Thoracic aorta (tissue), 2 donors: ENCODE results near the gene CNST. TPM values are rescaled to one million over a fixed set of nuclear protein-coding genes. Genes with fewer than 3 reads are reported as not detected.

Experiments
- ATAC-seq: fragments of 150-250 bp; one replicate; pipeline ENCODE4 v1.8.0; 2017; ENCODE audit warnings: low read depth; ENCODE audit not compliant: insufficient number of reproducible peaks, low FRiP score
- DNase-seq: peaks from one replicate; pipeline ENCODE4 v3.0.0-alpha.2; 2020; ENCODE audit warnings: low spot score
- H3K27ac ChIP-seq, 2 donors: fragments of 200-600 bp; sonication (generic); 1 replicate in 1 of 2; 2 replicates in 1 of 2; pipeline ENCODE4 v1.5.1; 2016; ENCODE audit warnings: mild to moderate bottlenecking in 2 of 2, moderate library complexity in 2 of 2
- H3K27me3 ChIP-seq: fragments of 200-600 bp; sonication (generic); replicated peaks from 2 replicates; pipeline ENCODE4 v1.6.0; 2016; ENCODE audit warnings: mild to moderate bottlenecking; ENCODE audit not compliant: insufficient read depth
- H3K36me3 ChIP-seq: fragments of 200-600 bp; sonication (generic); one replicate; pipeline ENCODE4 v1.5.1; 2016
- H3K4me1 ChIP-seq, 2 donors: fragments of 200-600 bp; sonication (generic); 1 replicate in 1 of 2; 2 replicates in 1 of 2; pipeline versions ENCODE4 v1.5.1 to v1.6.0; 2016; ENCODE audit warnings: low read depth in 2 of 2, mild to moderate bottlenecking in 1 of 2; ENCODE audit not compliant: control insufficient read depth in 1 of 2
- H3K4me3 ChIP-seq: fragments of 200-600 bp; sonication (generic); 2 replicates; pipeline ENCODE4 v1.5.1; 2016; ENCODE audit warnings: mild to moderate bottlenecking
- H3K9me3 ChIP-seq: fragments of 200-600 bp; sonication (generic); 2 replicates; pipeline ENCODE4 v1.5.1; 2016
- CTCF ChIP-seq: fragments of 200-600 bp; sonication (generic); IDR thresholded peaks from one replicate; pipeline ENCODE4 v1.5.1; 2019; ENCODE audit warnings: antibody characterized with exemption
- total RNA-seq, 2 donors: library from RNA; depleted of rRNA; stranded (reverse); fragments of >200 nt; gene quantifications; one replicate each; pipeline versions ENCODE4 v1.1.0 to v1.2.3, GENCODE V29; 2016

Gene CNST
- total RNA-seq, 2 donors from 2014 or later: 20.7 to 29.3 TPM

DNA sequence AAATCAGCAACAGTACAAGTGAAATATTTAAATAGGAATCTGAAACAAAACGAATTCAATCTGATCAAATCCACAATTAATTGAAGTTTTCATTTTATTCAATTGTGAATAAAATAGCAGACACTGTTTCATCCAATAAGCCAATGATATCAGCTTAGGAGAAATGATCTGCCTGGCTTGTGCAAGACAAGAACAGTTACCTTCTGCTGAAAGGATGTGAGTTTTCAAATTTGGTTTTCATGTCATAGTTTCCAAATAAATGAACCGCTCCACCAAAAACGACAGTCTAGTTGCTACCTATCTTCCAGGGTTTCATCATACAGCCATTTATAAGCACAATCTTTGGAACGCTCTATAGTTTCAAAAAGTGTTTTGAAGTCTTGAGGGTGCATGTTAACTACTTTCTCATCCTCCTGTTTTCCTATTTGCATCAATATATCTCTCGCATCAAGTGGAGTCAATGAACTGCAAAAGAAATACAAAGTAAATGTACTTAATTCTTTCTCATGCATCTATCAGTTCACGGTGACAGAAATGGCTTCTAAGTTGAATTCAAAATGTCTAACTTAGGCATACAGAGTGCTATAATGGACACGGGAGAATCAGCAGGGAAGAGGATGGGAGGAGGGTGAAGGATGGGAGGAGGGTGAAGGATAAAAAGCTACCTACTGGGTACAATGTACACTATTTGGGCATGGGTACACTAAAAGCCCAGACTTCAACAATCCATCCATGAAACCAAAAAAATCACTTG, 25.3 kb upstream of the CNST start:
- Histone ChIP-seq H3K27ac (no peak overlapping the region), H3K27me3 (no peaks in the 10 kb centered on the region), H3K4me3 (no peak overlapping the region), H3K36me3 (peaks cover 4% of the 10 kb centered on the region), H3K9me3 (no peaks in the 10 kb centered on the region), H3K4me1 (no peaks in the 10 kb centered on the region)
- no peak for DNase-seq
- no peak for ATAC-seq
- no peak for TF ChIP-seq CTCF

GRCh38 chr1:246544001-246544400, 22.3 kb upstream of the CNST start:
- DNase-seq: no peak
- Histone ChIP-seq H3K27me3 (no peaks in the 10 kb centered on the region), H3K36me3 (peaks cover 12% of the 10 kb centered on the region), H3K4me1 (no peaks in the 10 kb centered on the region), H3K27ac (no peak overlapping the region), H3K4me3 (no peak overlapping the region), H3K9me3 (no peaks in the 10 kb centered on the region)
- TF ChIP-seq CTCF: no peak
- no peak for ATAC-seq

- Histone ChIP-seq H3K36me3 (peaks cover 22% of the 10 kb centered on the region), H3K27me3 (no peaks in the 10 kb centered on the region), H3K27ac (no peak overlapping the region), H3K4me3 (no peak overlapping the region), H3K4me1 (no peaks in the 10 kb centered on the region), H3K9me3 (no peaks in the 10 kb centered on the region)
- DNase-seq: no peak
- no peak for ATAC-seq
- no peak for TF ChIP-seq CTCF
These were observed 16.6 kb upstream of the CNST start for GRCh38 chr1:246549665-246550064.

DNA sequence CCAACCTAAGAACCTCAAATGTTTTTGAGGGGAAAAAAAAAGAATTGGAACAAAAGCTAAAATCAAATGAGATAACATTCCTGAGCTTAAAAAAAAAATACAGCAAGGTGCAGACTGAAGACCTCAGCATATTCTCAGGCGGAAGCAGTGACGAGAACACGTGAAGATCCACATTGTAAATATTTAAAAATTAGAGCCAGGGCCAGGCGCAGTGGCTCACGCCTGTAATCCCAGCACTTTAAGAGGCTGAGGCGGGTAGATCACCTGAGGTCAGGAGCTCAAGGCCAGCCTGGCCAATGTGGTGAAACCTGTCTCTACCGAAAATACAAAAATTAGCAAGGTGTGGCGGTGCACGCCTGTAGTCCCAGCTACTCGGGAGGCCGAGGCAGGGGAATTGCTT, 15.9 kb upstream of the CNST start:
- no peak overlapping the region for H3K27ac ChIP-seq
- H3K27me3 ChIP-seq: no peaks in the 10 kb centered on the region
- no peak for TF ChIP-seq CTCF
- ATAC-seq (no peak), DNase-seq (no peak)
- H3K4me1 ChIP-seq: no peaks in the 10 kb centered on the region
- H3K36me3 ChIP-seq: peaks cover 26% of the 10 kb centered on the region
- no peak overlapping the region for H3K4me3 ChIP-seq
- no peaks in the 10 kb centered on the region for H3K9me3 ChIP-seq

- Histone ChIP-seq H3K4me3 (no peak overlapping the region), H3K4me1 (no peaks in the 10 kb centered on the region), H3K27ac (no peak overlapping the region), H3K36me3 (peaks cover 19% of the 10 kb centered on the region), H3K9me3 (no peaks in the 10 kb centered on the region), H3K27me3 (no peaks in the 10 kb centered on the region)
- TF ChIP-seq CTCF: no peak
- no peak for ATAC-seq
- no peak for DNase-seq
These were observed 14.1 kb upstream of the CNST start for GRCh38 chr1:246552110-246552509.
